Tibial nerve (tissue), 4 donors: ENCODE measurements around the gene GPC6. TPM values are rescaled to one million over a fixed set of nuclear protein-coding genes. Genes with fewer than 3 reads are reported as not detected.

Source experiments
- DNase-seq, 2 donors: peaks; one replicate each; pipeline ENCODE4 v3.0.0-alpha.2; 2019; ENCODE audit warnings: low spot score in 2 of 2
- H3K27ac ChIP-seq, 4 donors: fragments of 200-600 bp; sonication (generic) in 3 of 4; one replicate each; pipeline ENCODE4 v1.5.1; 2017 to 2019; ENCODE audit warnings: mild to moderate bottlenecking in 1 of 4
- H3K27me3 ChIP-seq, 2 donors: fragments of 200-600 bp; sonication (generic) in 1 of 2; one replicate each; pipeline versions ENCODE4 v1.5.1 to v1.6.0; 2017 to 2019
- H3K36me3 ChIP-seq, 3 donors: fragments of 200-600 bp; sonication (generic); one replicate each; pipeline ENCODE4 v1.5.1; 2018 to 2019
- H3K4me1 ChIP-seq, 4 donors: fragments of 200-600 bp; sonication (generic) in 3 of 4; one replicate each; pipeline ENCODE4 v1.5.1; 2017 to 2019
- H3K4me3 ChIP-seq, 4 donors: fragments of 200-600 bp; sonication (generic) in 3 of 4; one replicate each; pipeline ENCODE4 v1.5.1; 2017 to 2019; ENCODE audit warnings: mild to moderate bottlenecking in 1 of 4, moderate library complexity in 1 of 4
- H3K9me3 ChIP-seq, 4 donors: fragments of 200-600 bp; sonication (generic) in 3 of 4; one replicate each; pipeline ENCODE4 v1.5.1; 2017 to 2019
- EP300 ChIP-seq, 2 donors: sonication (generic); formaldehyde crosslinking; IDR thresholded peaks; one replicate each; pipeline ENCODE4 v1.6.1; 2017; ENCODE audit warnings: antibody characterized with exemption in 2 of 2, mild to moderate bottlenecking in 1 of 2
- POLR2A ChIP-seq, 2 donors: fragments of 450-650 bp; IDR thresholded peaks; one replicate each; pipeline ENCODE4 v1.6.1; 2017; ENCODE audit warnings: antibody characterized with exemption in 2 of 2, mild to moderate bottlenecking in 2 of 2, moderate library complexity in 2 of 2
- WGBS, 2 donors: methylation state at CpG; one replicate each; pipeline ENCODE4 v1.1.5; 2018; 5-methylcytosine and 5-hydroxymethylcytosine counted together
- total RNA-seq, 4 donors: library from RNA; depleted of rRNA; stranded (reverse); fragments of >200 nt; gene quantifications; one replicate each; pipeline ENCODE4 v1.1.0, GENCODE V29; 2016
- TF ChIP-seq, protein P1 (sequence below), 5 experiments: fragments of 200-600 bp in 3 of 5; fragments of 450-650 bp in 2 of 5; sonication (generic) in 3 of 5; IDR thresholded peaks; one replicate each; pipeline ENCODE4 v1.5.1; 2016 to 2019; ENCODE audit warnings: antibody characterized with exemption in 5 of 5, mild to moderate bottlenecking in 3 of 5, moderate library complexity in 2 of 5

Gene GPC6
- total RNA-seq, 4 donors from 2014 or later = 21.9 to 39.5 (median 29.8) TPM

DNA sequence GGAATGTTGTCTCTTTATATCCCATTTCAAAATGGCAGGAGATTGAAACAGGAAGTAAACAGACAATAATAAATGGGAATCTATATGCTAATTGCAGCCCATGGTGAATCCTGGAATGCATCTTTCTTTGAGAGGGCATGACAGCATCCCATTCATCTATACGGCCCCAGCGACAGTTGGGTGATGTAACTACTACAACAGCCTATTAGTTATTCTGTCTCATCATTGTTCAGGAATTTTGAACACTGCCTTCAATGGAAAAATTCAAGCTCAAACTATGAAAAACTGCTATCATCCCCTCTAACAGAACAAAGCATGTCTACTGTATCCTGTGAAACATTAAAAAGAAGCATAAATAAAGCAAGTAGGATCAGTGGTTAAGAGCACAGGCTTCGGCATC, 990.8 kb downstream of the GPC6 start:
- H3K9me3 ChIP-seq = no peaks in the 10 kb centered on the region
- no peaks in the 10 kb centered on the region for H3K36me3 ChIP-seq
- no peaks in the 10 kb centered on the region for H3K4me1 ChIP-seq
- no peak for DNase-seq
- 55 to 60% methylated on average over 3 of the region's 3 CpGs for WGBS, 2 donors
- H3K27me3 ChIP-seq = no peaks in the 10 kb centered on the region
- no peak overlapping the region for H3K27ac ChIP-seq
- TF ChIP-seq POLR2A (IDR thresholded peaks at IDR 0.05) = no peak
- no peak for TF ChIP-seq EP300 (IDR thresholded peaks at IDR 0.05)
- TF ChIP-seq, protein P1, sequence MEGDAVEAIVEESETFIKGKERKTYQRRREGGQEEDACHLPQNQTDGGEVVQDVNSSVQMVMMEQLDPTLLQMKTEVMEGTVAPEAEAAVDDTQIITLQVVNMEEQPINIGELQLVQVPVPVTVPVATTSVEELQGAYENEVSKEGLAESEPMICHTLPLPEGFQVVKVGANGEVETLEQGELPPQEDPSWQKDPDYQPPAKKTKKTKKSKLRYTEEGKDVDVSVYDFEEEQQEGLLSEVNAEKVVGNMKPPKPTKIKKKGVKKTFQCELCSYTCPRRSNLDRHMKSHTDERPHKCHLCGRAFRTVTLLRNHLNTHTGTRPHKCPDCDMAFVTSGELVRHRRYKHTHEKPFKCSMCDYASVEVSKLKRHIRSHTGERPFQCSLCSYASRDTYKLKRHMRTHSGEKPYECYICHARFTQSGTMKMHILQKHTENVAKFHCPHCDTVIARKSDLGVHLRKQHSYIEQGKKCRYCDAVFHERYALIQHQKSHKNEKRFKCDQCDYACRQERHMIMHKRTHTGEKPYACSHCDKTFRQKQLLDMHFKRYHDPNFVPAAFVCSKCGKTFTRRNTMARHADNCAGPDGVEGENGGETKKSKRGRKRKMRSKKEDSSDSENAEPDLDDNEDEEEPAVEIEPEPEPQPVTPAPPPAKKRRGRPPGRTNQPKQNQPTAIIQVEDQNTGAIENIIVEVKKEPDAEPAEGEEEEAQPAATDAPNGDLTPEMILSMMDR (IDR thresholded peaks at IDR 0.05) = no peak
- no peak overlapping the region for H3K4me3 ChIP-seq

GRCh38 chr13:94218537-94218936, 991.9 kb downstream of the GPC6 start:
- Histone ChIP-seq H3K4me3 (no peak overlapping the region), H3K9me3 (no peaks in the 10 kb centered on the region), H3K36me3 (no peaks in the 10 kb centered on the region), H3K27ac (no peak overlapping the region), H3K27me3 (no peaks in the 10 kb centered on the region), H3K4me1 (no peaks in the 10 kb centered on the region)
- TF ChIP-seq EP300 (IDR thresholded peaks at IDR 0.05) (no peak), POLR2A (IDR thresholded peaks at IDR 0.05) (no peak)
- TF ChIP-seq, protein P1 (IDR thresholded peaks at IDR 0.05) = no peak
- WGBS, 2 donors = 95 to 98% methylated on average over 2 of the region's 2 CpGs
- no peak for DNase-seq

DNA sequence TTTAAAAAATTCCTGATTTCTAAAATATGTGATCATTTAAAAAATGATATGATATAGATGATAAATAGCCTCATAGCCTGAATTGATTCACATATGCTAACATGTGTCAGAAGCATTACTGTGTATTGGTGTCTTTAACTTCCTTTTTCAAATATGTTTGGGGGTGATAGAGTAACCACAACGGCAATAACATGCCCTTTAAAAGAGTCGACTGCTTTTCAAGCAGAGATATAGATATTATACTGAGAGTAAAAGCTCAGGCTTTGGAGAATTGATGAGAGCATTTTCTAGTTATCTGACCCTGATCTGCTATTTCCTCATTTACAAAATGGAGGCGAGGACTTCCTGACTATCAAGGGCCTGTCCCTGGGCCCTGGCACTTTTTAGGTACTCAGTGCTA, 992.3 kb downstream of the GPC6 start:
- DNase-seq = no peak
- Histone ChIP-seq H3K36me3 (no peaks in the 10 kb centered on the region), H3K4me3 (no peak overlapping the region), H3K27ac (no peak overlapping the region), H3K9me3 (no peaks in the 10 kb centered on the region), H3K27me3 (no peaks in the 10 kb centered on the region), H3K4me1 (no peaks in the 10 kb centered on the region)
- WGBS, 2 donors = 78 to 82% methylated on average over 3 of the region's 3 CpGs
- TF ChIP-seq, protein P1 (IDR thresholded peaks at IDR 0.05) = no peak
- TF ChIP-seq EP300 (IDR thresholded peaks at IDR 0.05) = no peak
- no peak for TF ChIP-seq POLR2A (IDR thresholded peaks at IDR 0.05)

- no peaks in the 10 kb centered on the region for H3K36me3 ChIP-seq
- H3K27me3 ChIP-seq = no peaks in the 10 kb centered on the region
- DNase-seq = no peak
- H3K9me3 ChIP-seq = no peaks in the 10 kb centered on the region
- no peak overlapping the region for H3K4me3 ChIP-seq
- H3K4me1 ChIP-seq = no peaks in the 10 kb centered on the region
- WGBS, 2 donors = 76 to 90% methylated on average over 3 of the region's 3 CpGs
- TF ChIP-seq POLR2A (IDR thresholded peaks at IDR 0.05) (no peak), EP300 (IDR thresholded peaks at IDR 0.05) (no peak)
- TF ChIP-seq, protein P1 (IDR thresholded peaks at IDR 0.05) = no peak
- H3K27ac ChIP-seq = no peak overlapping the region
These were observed 998.1 kb downstream of the GPC6 start for GRCh38 chr13:94224670-94225069.

- Histone ChIP-seq H3K4me1 (no peaks in the 10 kb centered on the region), H3K27ac (no peak overlapping the region), H3K36me3 (no peaks in the 10 kb centered on the region), H3K9me3 (no peaks in the 10 kb centered on the region), H3K4me3 (no peak overlapping the region), H3K27me3 (no peaks in the 10 kb centered on the region)
- no peak for DNase-seq
- WGBS, 2 donors = 94 to 98% methylated on average over 6 of the region's 6 CpGs
- no peak for TF ChIP-seq POLR2A (IDR thresholded peaks at IDR 0.05)
These were observed 1000.8 kb downstream of the GPC6 start for GRCh38 chr13:94227255-94227879.
